ENCODE results near the gene EHMT1. TPM values are rescaled to one million over a fixed set of nuclear protein-coding genes. Genes with fewer than 3 reads are reported as not detected.
A peak's percentile ranks its signal among the peaks of the same experiment; 100 is the strongest.
"Not testable (repeated sequence)": the region's sequence is repeated elsewhere in the genome, so short reads cannot be mapped to it uniquely, and the experiment has no call there.

EHMT1 gene
- total RNA-seq, 2 experiments from 2014 or later = 65.9 to 66.3 TPM

GRCh38 chr9:137804908-137805630 lies 186.3 kb downstream of the EHMT1 start:
- Mint-ChIP-seq H3K4me3 (no peak overlapping the region), H3K27ac (no peak overlapping the region), H3K9me3 (no peaks in the 10 kb centered on the region), H3K4me1 (peaks cover 7% of the 10 kb centered on the region), H3K27me3 (no peaks in the 10 kb centered on the region), H3K36me3 (peaks cover 47% of the 10 kb centered on the region)
- DNase-seq = no peak

GRCh38 chr9:137807721-137808703 lies 189.2 kb downstream of the EHMT1 start:
- H3K9me3 Mint-ChIP-seq = no peaks in the 10 kb centered on the region
- no peak for DNase-seq
- H3K27me3 Mint-ChIP-seq = no peaks in the 10 kb centered on the region
- H3K36me3 Mint-ChIP-seq = peaks cover 36% of the 10 kb centered on the region
- H3K4me3 Mint-ChIP-seq = no peak overlapping the region
- no peak overlapping the region for H3K27ac Mint-ChIP-seq
- H3K4me1 Mint-ChIP-seq = peaks cover 7% of the 10 kb centered on the region

- DNase-seq = no peak
- peaks cover 7% of the 10 kb centered on the region for H3K4me1 Mint-ChIP-seq
- H3K9me3 Mint-ChIP-seq = no peaks in the 10 kb centered on the region
- no peak overlapping the region for H3K27ac Mint-ChIP-seq
- no peak overlapping the region for H3K4me3 Mint-ChIP-seq
- peaks cover 31% of the 10 kb centered on the region for H3K36me3 Mint-ChIP-seq
- no peaks in the 10 kb centered on the region for H3K27me3 Mint-ChIP-seq
These were observed 190.3 kb downstream of the EHMT1 start for GRCh38 chr9:137809040-137809576.

GRCh38 chr9:137809726-137810450 lies 191.1 kb downstream of the EHMT1 start:
- DNase-seq, H3K27ac Mint-ChIP-seq, H3K4me3 Mint-ChIP-seq, H3K27me3 Mint-ChIP-seq, H3K9me3 Mint-ChIP-seq, H3K4me1 Mint-ChIP-seq: not testable (repeated sequence)
- H3K36me3 Mint-ChIP-seq = peaks cover 33% of the 10 kb centered on the region

- no peaks in the 10 kb centered on the region for H3K9me3 Mint-ChIP-seq
- H3K4me3 Mint-ChIP-seq = no peak overlapping the region
- H3K27me3 Mint-ChIP-seq = no peaks in the 10 kb centered on the region
- peaks cover 6% of the 10 kb centered on the region for H3K4me1 Mint-ChIP-seq
- no peak overlapping the region for H3K27ac Mint-ChIP-seq
- DNase-seq = no peak
- H3K36me3 Mint-ChIP-seq = peaks cover 32% of the 10 kb centered on the region
These were observed 192.6 kb downstream of the EHMT1 start for GRCh38 chr9:137811283-137811870.

- H3K36me3 Mint-ChIP-seq = peaks cover 33% of the 10 kb centered on the region
- no peak overlapping the region for H3K4me3 Mint-ChIP-seq
- H3K27ac Mint-ChIP-seq = no peak overlapping the region
- DNase-seq = no peak
- H3K9me3 Mint-ChIP-seq = no peaks in the 10 kb centered on the region
- H3K4me1 Mint-ChIP-seq = peaks cover 2% of the 10 kb centered on the region
- no peaks in the 10 kb centered on the region for H3K27me3 Mint-ChIP-seq
These were observed 193.7 kb downstream of the EHMT1 start for GRCh38 chr9:137812356-137813023.

- no peak overlapping the region for H3K4me3 Mint-ChIP-seq
- no peaks in the 10 kb centered on the region for H3K4me1 Mint-ChIP-seq
- peaks cover 37% of the 10 kb centered on the region for H3K36me3 Mint-ChIP-seq
- H3K9me3 Mint-ChIP-seq = peaks cover 2% of the 10 kb centered on the region
- H3K27ac Mint-ChIP-seq = no peak overlapping the region
- H3K27me3 Mint-ChIP-seq = no peaks in the 10 kb centered on the region
- DNase-seq = no peak
These were observed 194.4 kb downstream of the EHMT1 start for GRCh38 chr9:137813167-137813566.

- Mint-ChIP-seq H3K27ac (peak overlapping the region; percentile 25), H3K9me3 (peaks cover 4% of the 10 kb centered on the region), H3K4me3 (no peak overlapping the region), H3K4me1 (no peaks in the 10 kb centered on the region), H3K27me3 (no peaks in the 10 kb centered on the region), H3K36me3 (peaks cover 38% of the 10 kb centered on the region)
- DNase-seq = no peak
These were observed 195.0 kb downstream of the EHMT1 start for GRCh38 chr9:137813651-137814415.

- Mint-ChIP-seq H3K27ac (no peak overlapping the region), H3K27me3 (no peaks in the 10 kb centered on the region), H3K4me1 (no peaks in the 10 kb centered on the region), H3K4me3 (no peak overlapping the region), H3K36me3 (peaks cover 38% of the 10 kb centered on the region), H3K9me3 (peaks cover 4% of the 10 kb centered on the region)
- no peak for DNase-seq
These were observed 195.6 kb downstream of the EHMT1 start for GRCh38 chr9:137814436-137814835.

GRCh38 chr9:137814841-137815240 lies 196.0 kb downstream of the EHMT1 start:
- H3K27me3 Mint-ChIP-seq = no peaks in the 10 kb centered on the region
- peaks cover 40% of the 10 kb centered on the region for H3K36me3 Mint-ChIP-seq
- no peaks in the 10 kb centered on the region for H3K4me1 Mint-ChIP-seq
- no peak for DNase-seq
- H3K4me3 Mint-ChIP-seq = no peak overlapping the region
- no peak overlapping the region for H3K27ac Mint-ChIP-seq
- peaks cover 4% of the 10 kb centered on the region for H3K9me3 Mint-ChIP-seq

GRCh38 chr9:137815256-137816255 lies 196.8 kb downstream of the EHMT1 start:
- peaks cover 4% of the 10 kb centered on the region for H3K9me3 Mint-ChIP-seq
- H3K4me1 Mint-ChIP-seq = no peaks in the 10 kb centered on the region
- no peak for DNase-seq
- no peak overlapping the region for H3K4me3 Mint-ChIP-seq
- H3K27ac Mint-ChIP-seq = no peak overlapping the region
- peaks cover 46% of the 10 kb centered on the region for H3K36me3 Mint-ChIP-seq
- H3K27me3 Mint-ChIP-seq = no peaks in the 10 kb centered on the region

- H3K36me3 Mint-ChIP-seq = peaks cover 52% of the 10 kb centered on the region
- no peak for DNase-seq
- no peaks in the 10 kb centered on the region for H3K4me1 Mint-ChIP-seq
- no peak overlapping the region for H3K4me3 Mint-ChIP-seq
- peaks cover 4% of the 10 kb centered on the region for H3K9me3 Mint-ChIP-seq
- no peak overlapping the region for H3K27ac Mint-ChIP-seq
- no peaks in the 10 kb centered on the region for H3K27me3 Mint-ChIP-seq
These were observed 197.9 kb downstream of the EHMT1 start for GRCh38 chr9:137816531-137817235.

All from activated naive CD8-positive, alpha-beta T cell treated with anti-CD3 and anti-CD28 coated beads for 36 hours (primary cell).